Measurements from ENCODE around the gene OR2T11.

Gene OR2T11

GRCh38 chr1:248631354-248632008 lies 3.4 kb downstream of the OR2T11 start:
- H3K4me1 ChIP-seq = peaks cover 0 to 9% (median 3%) of the 10 kb centered on the region in 10 experiments; a peak in 6 of 20 replicates
- H3K9ac ChIP-seq = no peak overlapping the region
- H3K4me3 ChIP-seq = no peak overlapping the region
- H3K36me3 ChIP-seq = no peaks in the 10 kb centered on the region
- H3K4me2 ChIP-seq = peak overlapping the region in 5 of 11 experiments; percentile 6 to 33 (median 21); a peak in 8 of 22 replicates
- no peaks in the 10 kb centered on the region for H3K27me3 ChIP-seq
- no peaks in the 10 kb centered on the region for H4K20me1 ChIP-seq
- TF ChIP-seq Cebpa-rat (IDR thresholded peaks at IDR 0.05) = peak in 7 of 11 experiments; percentile 36 to 79 (median 69); a peak in 8 of 22 replicates
- H3K27ac ChIP-seq = no peak overlapping the region
- H3K9me3 ChIP-seq (replicated peaks in 1 of 11) = no peaks in the 10 kb centered on the region

DNA sequence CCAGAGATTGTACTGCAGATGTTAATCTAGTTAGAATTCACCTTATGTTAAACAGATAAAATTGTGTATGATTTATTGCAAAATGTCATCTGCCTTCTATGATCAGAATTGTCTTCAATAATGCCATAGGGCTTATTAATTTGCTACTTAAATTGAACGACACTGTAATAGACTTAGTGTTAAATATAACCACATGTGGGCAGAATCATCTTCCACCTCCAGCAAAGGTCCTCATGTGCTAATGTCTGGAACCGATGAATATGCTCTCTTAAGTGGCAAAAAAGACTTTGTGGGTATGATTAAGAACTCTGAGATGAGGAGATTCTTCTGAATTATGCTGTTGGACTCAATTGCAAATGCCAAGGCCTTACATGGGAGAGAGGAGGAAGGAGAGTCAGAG lies 4.3 kb downstream of the OR2T11 start:
- H4K20me1 ChIP-seq = no peaks in the 10 kb centered on the region
- no peak overlapping the region for H3K4me3 ChIP-seq
- no peaks in the 10 kb centered on the region for H3K36me3 ChIP-seq
- peaks cover 0 to 9% (median 3%) of the 10 kb centered on the region in 10 experiments; a peak in 6 of 20 replicates for H3K4me1 ChIP-seq
- H3K4me2 ChIP-seq = no peak overlapping the region
- no peaks in the 10 kb centered on the region for H3K27me3 ChIP-seq
- no peak for TF ChIP-seq Cebpa-rat (IDR thresholded peaks at IDR 0.05)
- no peak overlapping the region for H3K9ac ChIP-seq
- no peaks in the 10 kb centered on the region for H3K9me3 ChIP-seq (replicated peaks in 1 of 11)
- H3K27ac ChIP-seq = no peak overlapping the region

- H3K27me3 ChIP-seq = no peaks in the 10 kb centered on the region
- no peaks in the 10 kb centered on the region for H4K20me1 ChIP-seq
- H3K27ac ChIP-seq = no peak overlapping the region
- no peak overlapping the region for H3K4me2 ChIP-seq
- no peak overlapping the region for H3K9ac ChIP-seq
- H3K4me3 ChIP-seq = no peak overlapping the region
- H3K9me3 ChIP-seq (replicated peaks in 1 of 11) = no peaks in the 10 kb centered on the region
- H3K36me3 ChIP-seq = no peaks in the 10 kb centered on the region
- peaks cover 0 to 9% (median 3%) of the 10 kb centered on the region in 10 experiments; a peak in 6 of 20 replicates for H3K4me1 ChIP-seq
- TF ChIP-seq Cebpa-rat (IDR thresholded peaks at IDR 0.05) = no peak
These were observed 6.7 kb downstream of the OR2T11 start for GRCh38 chr1:248627971-248628844.

- no peaks in the 10 kb centered on the region for H3K36me3 ChIP-seq
These were observed 8.9 kb downstream of the OR2T11 start for GRCh38 chr1:248625971-248626370.

DNA sequence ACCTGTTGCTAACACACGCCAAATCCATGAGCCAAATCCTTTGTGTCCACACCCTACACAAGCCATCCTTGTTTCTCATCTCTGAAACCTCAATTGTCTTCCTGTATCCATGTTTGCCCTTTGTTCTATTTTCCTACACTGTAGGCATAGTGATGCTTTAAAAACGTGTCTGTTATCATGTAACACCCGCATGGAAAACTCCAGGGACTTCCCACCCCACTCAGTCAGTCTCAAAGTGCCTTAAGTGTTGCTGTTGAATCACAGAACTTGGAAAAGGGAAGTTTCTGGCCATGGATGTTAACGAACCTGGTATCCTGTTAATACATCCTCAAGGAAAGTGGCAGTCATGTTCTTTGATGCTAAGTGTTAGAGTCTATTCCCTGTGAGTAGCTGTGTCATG lies 9.7 kb downstream of the OR2T11 start:
- H3K9me3 ChIP-seq (replicated peaks in 1 of 11) = no peaks in the 10 kb centered on the region
- no peak overlapping the region for H3K4me3 ChIP-seq
- no peaks in the 10 kb centered on the region for H3K4me1 ChIP-seq
- no peaks in the 10 kb centered on the region for H3K36me3 ChIP-seq
- H4K20me1 ChIP-seq = no peaks in the 10 kb centered on the region
- H3K27me3 ChIP-seq = no peaks in the 10 kb centered on the region
- no peak overlapping the region for H3K4me2 ChIP-seq
- no peak overlapping the region for H3K27ac ChIP-seq
- no peak overlapping the region for H3K9ac ChIP-seq
- no peak for TF ChIP-seq Cebpa-rat (IDR thresholded peaks at IDR 0.05)

More at GRCh38 chr1:248625971-248626370, 8.9 kb downstream of the OR2T11 start:
- Histone ChIP-seq H3K9ac (no peak overlapping the region; a peak in 1 of 22 replicates), H3K9me3 (replicated peaks in 1 of 11) (no peaks in the 10 kb centered on the region), H3K27ac (no peak overlapping the region), H4K20me1 (no peaks in the 10 kb centered on the region), H3K27me3 (no peaks in the 10 kb centered on the region), H3K4me1 (no peaks in the 10 kb centered on the region), H3K4me3 (no peak overlapping the region), H3K4me2 (no peak overlapping the region)
- no peak for TF ChIP-seq Cebpa-rat (IDR thresholded peaks at IDR 0.05)

DNA sequence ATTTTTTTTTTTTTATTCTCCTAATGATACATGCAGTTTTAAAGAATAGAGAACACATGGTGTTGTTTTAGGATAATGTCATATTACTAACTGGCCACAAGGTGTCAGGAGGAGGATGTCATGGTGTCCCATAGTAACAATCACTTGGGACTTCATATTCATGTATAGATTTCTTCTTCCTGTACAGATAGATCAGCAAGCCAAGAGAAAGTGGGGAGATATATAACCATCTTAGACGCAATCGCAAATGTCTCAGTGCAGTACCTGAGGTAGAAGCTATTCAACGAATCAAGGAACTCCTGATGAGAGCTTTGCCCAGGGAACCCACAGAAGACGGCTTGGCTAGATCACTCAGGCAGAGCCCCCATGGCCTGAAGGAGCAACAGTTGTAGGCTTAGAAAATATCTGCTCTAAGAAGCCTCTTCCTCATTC lies 12.3 kb downstream of the OR2T11 start:
- Histone ChIP-seq H3K9me3 (replicated peaks in 1 of 11) (no peaks in the 10 kb centered on the region), H3K4me3 (no peak overlapping the region), H3K27ac (no peak overlapping the region), H3K4me1 (0 out of 20 replicates have a peak, but pooled peaks cover 0 to 5% (median 0%) of the 10 kb centered on the region in 10 experiments), H3K27me3 (no peaks in the 10 kb centered on the region), H4K20me1 (no peaks in the 10 kb centered on the region), H3K4me2 (no peak overlapping the region), H3K9ac (no peak overlapping the region), H3K36me3 (no peaks in the 10 kb centered on the region)
- no peak for TF ChIP-seq Cebpa-rat (IDR thresholded peaks at IDR 0.05)

GRCh38 chr1:248621770-248622169 lies 13.1 kb downstream of the OR2T11 start:
- no peaks in the 10 kb centered on the region for H3K36me3 ChIP-seq
- no peak overlapping the region for H3K4me3 ChIP-seq
- no peak overlapping the region for H3K4me2 ChIP-seq
- no peak overlapping the region for H3K9ac ChIP-seq
- TF ChIP-seq Cebpa-rat (IDR thresholded peaks at IDR 0.05) = no peak
- H3K4me1 ChIP-seq = 0 out of 20 replicates have a peak, but pooled peaks cover 0 to 5% (median 0%) of the 10 kb centered on the region in 10 experiments
- no peaks in the 10 kb centered on the region for H3K9me3 ChIP-seq (replicated peaks in 1 of 11)
- H3K27me3 ChIP-seq = no peaks in the 10 kb centered on the region
- H3K27ac ChIP-seq = no peak overlapping the region
- no peaks in the 10 kb centered on the region for H4K20me1 ChIP-seq

- no peaks in the 10 kb centered on the region for H3K36me3 ChIP-seq
- H3K4me1 ChIP-seq = 0 out of 20 replicates have a peak, but pooled peaks cover 0 to 5% (median 0%) of the 10 kb centered on the region in 10 experiments
- no peak for TF ChIP-seq Cebpa-rat (IDR thresholded peaks at IDR 0.05)
- H3K4me3 ChIP-seq = no peak overlapping the region
- H3K27me3 ChIP-seq = no peaks in the 10 kb centered on the region
- no peak overlapping the region for H3K27ac ChIP-seq
- no peak overlapping the region for H3K4me2 ChIP-seq
- H3K9ac ChIP-seq = no peak overlapping the region
- no peaks in the 10 kb centered on the region for H3K9me3 ChIP-seq (replicated peaks in 1 of 11)
- no peaks in the 10 kb centered on the region for H4K20me1 ChIP-seq
These were observed 16.0 kb downstream of the OR2T11 start for GRCh38 chr1:248618878-248619277.

DNA sequence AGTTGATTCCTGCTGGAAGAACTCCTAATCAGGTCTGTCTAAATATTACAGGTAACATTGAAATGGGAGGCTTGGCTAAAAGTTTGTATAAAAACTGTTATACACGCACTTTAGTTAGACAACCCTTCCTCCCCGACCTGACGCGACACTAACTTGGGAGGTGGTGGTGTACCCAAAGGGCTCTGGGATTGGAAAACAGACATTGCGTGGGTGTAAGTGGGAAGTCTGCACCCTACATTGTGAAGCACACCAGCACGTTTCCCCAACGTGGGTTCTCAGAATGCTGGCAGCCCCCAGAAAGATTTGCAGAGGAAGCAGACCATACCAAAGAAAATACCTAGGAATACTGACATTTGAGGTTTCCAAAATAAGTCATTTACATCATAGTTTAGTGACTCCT lies 16.8 kb downstream of the OR2T11 start:
- 0 out of 20 replicates have a peak, but pooled peaks cover 0 to 5% (median 0%) of the 10 kb centered on the region in 10 experiments for H3K4me1 ChIP-seq
- H3K27me3 ChIP-seq = no peaks in the 10 kb centered on the region
- H3K9me3 ChIP-seq (replicated peaks in 1 of 11) = no peaks in the 10 kb centered on the region
- no peak overlapping the region for H3K27ac ChIP-seq
- no peaks in the 10 kb centered on the region for H3K36me3 ChIP-seq
- no peak overlapping the region for H3K4me2 ChIP-seq
- no peak for TF ChIP-seq Cebpa-rat (IDR thresholded peaks at IDR 0.05)
- no peak overlapping the region for H3K4me3 ChIP-seq
- no peak overlapping the region for H3K9ac ChIP-seq
- no peaks in the 10 kb centered on the region for H4K20me1 ChIP-seq

Measured in BLaER1 treated with 17β-estradiol and CSF1 and Interleukin-3, amounts not matched to agents 10 nM and 100 nM (cell line).